ENCODE results near the gene OR5B3.
"Not testable (repeated sequence)": the region's sequence is repeated elsewhere in the genome, so short reads cannot be mapped to it uniquely, and the experiment has no call there.

The OR5B3 gene

DNA sequence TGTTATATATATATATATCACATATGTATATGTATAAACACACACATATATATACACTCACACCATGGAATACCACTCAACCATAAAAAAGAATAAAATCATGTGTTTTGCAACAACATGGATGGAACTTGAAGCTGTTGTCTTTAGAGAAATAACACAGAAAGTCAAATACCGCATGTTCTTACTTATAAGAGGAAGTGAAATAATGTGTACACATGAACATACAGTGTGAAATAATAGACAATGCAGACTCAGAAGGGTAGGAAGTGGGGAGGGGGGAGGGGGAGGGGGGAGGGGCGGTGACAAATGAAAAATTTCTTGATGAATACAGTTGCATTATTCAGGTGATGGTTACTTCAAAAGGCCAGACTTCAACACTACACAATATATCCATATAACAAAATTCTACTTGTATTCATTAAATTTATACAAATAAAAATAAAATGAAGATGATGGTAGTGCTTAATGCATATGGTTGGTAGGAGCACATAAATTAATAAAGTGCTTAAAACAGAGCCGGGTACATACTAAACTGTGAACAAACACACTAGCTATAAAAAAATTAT, 27.0 kb upstream of the OR5B3 start:
- no peak for DNase-seq (ENCODE audit: low read depth)
- no peak overlapping the region for H3K4me3 ChIP-seq (ENCODE audit: low read depth, low read length)

DNA sequence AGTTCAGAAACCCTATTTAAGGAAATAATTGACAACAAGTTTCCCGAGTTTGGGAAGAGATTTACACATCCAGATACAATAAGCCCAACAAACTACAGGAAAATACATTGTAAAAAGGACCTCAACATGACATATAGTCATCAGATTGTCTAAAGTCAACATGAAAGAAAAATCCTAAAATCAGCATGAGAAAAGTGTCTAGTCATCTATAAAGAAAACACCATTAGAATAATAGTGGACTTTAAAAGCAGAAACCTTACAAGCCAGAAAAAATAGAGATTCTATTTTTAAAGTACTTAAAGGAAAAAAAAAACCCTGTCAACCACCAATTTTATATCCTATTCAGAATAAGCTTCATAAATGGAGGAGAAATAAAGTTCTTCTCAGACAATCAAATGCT, 22.6 kb upstream of the OR5B3 start:
- no peak for DNase-seq (ENCODE audit: low read depth)
- TF ChIP-seq, protein P1, sequence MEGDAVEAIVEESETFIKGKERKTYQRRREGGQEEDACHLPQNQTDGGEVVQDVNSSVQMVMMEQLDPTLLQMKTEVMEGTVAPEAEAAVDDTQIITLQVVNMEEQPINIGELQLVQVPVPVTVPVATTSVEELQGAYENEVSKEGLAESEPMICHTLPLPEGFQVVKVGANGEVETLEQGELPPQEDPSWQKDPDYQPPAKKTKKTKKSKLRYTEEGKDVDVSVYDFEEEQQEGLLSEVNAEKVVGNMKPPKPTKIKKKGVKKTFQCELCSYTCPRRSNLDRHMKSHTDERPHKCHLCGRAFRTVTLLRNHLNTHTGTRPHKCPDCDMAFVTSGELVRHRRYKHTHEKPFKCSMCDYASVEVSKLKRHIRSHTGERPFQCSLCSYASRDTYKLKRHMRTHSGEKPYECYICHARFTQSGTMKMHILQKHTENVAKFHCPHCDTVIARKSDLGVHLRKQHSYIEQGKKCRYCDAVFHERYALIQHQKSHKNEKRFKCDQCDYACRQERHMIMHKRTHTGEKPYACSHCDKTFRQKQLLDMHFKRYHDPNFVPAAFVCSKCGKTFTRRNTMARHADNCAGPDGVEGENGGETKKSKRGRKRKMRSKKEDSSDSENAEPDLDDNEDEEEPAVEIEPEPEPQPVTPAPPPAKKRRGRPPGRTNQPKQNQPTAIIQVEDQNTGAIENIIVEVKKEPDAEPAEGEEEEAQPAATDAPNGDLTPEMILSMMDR (IDR thresholded peaks at IDR 0.05; ENCODE audit: control insufficient read depth, extremely low read depth, insufficient read depth), result no peak
- H3K4me3 ChIP-seq (ENCODE audit: low read depth, low read length), result no peak overlapping the region

More for the DNA sequence above, 27.0 kb upstream of the OR5B3 start:
- TF ChIP-seq, protein P1 (IDR thresholded peaks at IDR 0.05; ENCODE audit: control insufficient read depth, extremely low read depth, insufficient read depth), result no peak

DNA sequence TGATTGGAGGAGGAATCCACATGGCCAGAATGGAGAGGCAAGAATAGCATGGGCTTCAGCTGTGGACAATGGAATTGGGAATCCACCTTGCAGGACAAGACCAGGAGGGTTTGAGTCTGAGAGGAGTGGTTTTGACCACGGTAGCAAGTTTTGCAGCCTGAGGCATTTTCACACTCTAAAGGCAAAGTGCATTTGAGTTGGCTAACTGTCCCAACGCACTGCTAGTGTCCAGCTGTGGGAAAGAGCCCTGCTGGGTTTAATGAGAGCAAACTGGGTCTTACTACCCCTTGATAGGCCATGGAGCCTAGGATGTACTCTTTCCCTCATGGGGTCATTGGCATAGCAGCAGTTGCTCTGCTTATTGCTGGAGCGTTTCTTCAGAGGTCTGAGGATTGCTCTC, 21.3 kb upstream of the OR5B3 start, which contains the start of gene OR5B2:
Gene OR5B2 (minus strand): TSS at position 101 of the 400 bp plus-strand sequence. CDS start 4,860 bp downstream, outside the sequence.
- TF ChIP-seq, protein P1 (IDR thresholded peaks at IDR 0.05; ENCODE audit: control insufficient read depth, extremely low read depth, insufficient read depth), result no peak
- no peak within 1 kb of the TSS for H3K4me3 ChIP-seq (ENCODE audit: low read depth, low read length)
- DNase-seq (ENCODE audit: low read depth), result no peak

DNA sequence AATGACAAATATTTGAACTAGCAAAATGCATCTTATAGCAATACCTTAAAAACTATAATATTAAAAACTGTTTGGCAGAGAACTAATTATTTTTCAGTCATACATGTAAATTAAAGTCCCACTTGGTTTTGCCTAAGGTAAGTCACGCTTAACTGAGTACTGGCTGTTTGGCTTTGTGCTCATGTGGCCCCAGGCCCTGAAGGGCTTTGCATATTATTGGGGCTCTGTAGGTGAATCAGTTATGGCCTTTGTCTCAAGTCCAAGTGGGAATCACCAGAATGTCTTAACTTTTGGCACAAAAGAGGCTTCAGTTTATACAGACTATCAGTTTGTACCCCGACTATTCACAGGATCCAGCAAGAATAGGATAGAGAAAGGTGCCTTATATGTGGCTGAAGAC, 7.1 kb downstream of the OR5B3 start:
- not testable (repeated sequence) for DNase-seq (ENCODE audit: low read depth); H3K4me3 ChIP-seq (ENCODE audit: low read depth, low read length)

DNA sequence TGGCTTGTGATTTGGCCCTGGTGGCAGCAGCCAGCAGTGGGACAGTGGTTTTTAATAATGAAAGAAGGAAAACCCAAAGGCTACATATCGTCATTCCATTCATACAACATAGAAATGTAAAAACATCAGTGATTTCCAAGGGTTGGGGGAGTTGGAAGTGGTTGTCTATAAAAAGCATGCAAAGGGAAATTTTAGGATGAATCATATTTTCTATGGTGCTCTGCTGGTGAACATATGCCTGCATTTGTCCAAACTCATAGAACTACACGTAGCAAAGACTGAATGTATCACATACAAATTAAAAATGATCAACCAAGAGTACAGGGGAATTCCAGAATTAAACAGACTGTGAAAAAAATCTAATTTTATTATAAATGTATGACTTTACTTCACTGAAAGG, 11.1 kb downstream of the OR5B3 start:
- TF ChIP-seq, protein P1 (IDR thresholded peaks at IDR 0.05; ENCODE audit: control insufficient read depth, extremely low read depth, insufficient read depth), result no peak
- H3K4me3 ChIP-seq (ENCODE audit: low read depth, low read length), result no peak overlapping the region
- no peak for DNase-seq (ENCODE audit: low read depth)

DNA sequence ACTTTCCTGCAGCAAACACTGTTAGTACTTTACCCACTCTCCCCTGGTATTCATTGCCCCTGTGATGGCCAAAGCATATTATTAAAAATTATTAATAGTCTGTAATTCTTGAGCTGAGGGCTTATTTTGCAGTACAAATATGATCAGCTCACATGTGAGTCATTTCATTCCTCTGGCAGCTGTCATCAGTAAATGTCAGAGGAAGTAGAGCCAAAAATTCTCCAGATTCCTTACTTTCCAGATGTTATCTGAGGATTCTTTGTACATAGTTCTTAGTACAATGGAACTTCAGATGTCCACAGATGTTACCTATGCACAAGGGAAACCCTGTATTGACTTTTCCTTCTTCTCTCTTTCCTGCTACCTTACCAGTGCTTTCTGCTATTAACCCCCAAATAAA, 12.5 kb downstream of the OR5B3 start:
- TF ChIP-seq, protein P1 (IDR thresholded peaks at IDR 0.05; ENCODE audit: control insufficient read depth, extremely low read depth, insufficient read depth), result no peak
- DNase-seq (ENCODE audit: low read depth), result no peak
- H3K4me3 ChIP-seq (ENCODE audit: low read depth, low read length), result no peak overlapping the region

DNA sequence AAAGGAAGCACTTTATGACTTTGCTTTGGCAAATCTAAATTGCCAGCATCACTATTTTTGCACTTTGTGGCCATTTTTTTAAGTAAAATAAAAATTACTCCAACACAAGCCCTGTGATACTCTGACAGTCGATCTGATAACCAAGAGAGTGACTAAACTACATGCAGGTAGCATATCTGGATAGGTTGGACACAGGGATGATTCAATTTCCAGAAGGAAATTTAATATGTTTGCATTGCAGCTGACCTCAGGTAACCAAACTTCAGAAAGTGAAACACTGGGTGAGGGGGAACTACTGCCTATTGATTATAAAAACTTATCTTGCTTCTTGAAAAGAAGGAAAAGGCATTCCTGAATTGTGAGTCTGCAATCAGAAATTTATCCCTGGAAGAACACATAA, 13.9 kb downstream of the OR5B3 start:
- DNase-seq (ENCODE audit: low read depth), result peak; percentile 74
- TF ChIP-seq, protein P1 (IDR thresholded peaks at IDR 0.05; ENCODE audit: control insufficient read depth, extremely low read depth, insufficient read depth), result no peak
- H3K4me3 ChIP-seq (ENCODE audit: low read depth, low read length), result no peak overlapping the region

All from LNCaP clone FGC (cell line).